Activated CD4-positive, alpha-beta T cell treated with anti-CD3 and anti-CD28 coated beads, Interleukin-2, amount 50 U/mL, for 48 hours (primary cell): Measurements from ENCODE around the gene RCL1.
"Not testable (repeated sequence)": the region's sequence is repeated elsewhere in the genome, so short reads cannot be mapped to it uniquely, and the experiment has no call there.

Source experiments
- DNase-seq, 2 experiments: peaks; one replicate each; pipeline ENCODE4 v3.0.0-alpha.2; 2020

RCL1 gene, protein sequence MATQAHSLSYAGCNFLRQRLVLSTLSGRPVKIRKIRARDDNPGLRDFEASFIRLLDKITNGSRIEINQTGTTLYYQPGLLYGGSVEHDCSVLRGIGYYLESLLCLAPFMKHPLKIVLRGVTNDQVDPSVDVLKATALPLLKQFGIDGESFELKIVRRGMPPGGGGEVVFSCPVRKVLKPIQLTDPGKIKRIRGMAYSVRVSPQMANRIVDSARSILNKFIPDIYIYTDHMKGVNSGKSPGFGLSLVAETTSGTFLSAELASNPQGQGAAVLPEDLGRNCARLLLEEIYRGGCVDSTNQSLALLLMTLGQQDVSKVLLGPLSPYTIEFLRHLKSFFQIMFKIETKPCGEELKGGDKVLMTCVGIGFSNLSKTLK

DNA sequence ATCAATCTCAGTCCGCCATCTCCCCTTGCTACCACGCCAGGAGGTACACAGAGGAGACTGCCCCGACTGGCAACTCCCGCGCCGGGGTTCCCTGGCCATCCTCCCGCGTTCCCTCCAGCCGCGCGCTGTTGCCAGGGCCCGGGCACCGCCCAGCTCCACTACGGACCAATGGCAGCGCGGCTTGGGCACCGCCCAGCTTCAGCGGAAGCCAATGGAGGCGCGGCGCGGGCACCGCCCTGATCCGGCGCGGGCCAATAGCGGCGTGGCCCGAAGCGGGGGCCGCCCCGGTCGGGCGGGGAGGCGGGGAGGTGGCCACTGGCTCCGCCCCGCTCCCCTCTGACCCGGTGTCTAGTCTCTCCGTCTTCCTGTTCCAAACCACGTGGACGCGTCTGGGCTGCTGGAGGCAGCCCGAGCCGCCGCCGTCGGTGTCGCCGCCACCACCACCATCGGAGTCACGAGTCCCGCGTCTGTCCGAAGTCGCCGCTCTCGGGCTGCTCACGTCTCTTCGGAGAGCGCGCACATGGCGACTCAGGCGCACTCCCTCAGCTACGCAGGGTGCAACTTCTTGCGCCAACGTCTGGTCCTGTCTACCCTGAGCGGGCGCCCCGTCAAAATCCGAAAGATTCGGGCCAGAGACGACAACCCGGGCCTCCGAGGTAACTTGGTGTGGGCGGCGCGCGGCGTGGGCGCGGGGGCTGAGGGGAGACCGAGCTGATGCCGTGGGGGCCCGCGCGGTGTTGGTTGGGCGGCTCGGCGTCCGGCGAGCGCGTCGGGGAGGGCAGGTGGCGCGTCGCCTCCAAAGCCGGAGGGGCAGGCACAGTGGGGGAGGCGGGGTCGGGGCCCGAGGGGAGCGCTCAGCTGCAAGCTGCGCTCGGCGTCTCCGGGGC, at the start of gene RCL1:
RCL1 (plus strand) TSS at position 373 of the 887 bp plus-strand sequence; CDS start at position 521, 148 bp downstream.
- DNase-seq, result peak; percentile 96

DNA sequence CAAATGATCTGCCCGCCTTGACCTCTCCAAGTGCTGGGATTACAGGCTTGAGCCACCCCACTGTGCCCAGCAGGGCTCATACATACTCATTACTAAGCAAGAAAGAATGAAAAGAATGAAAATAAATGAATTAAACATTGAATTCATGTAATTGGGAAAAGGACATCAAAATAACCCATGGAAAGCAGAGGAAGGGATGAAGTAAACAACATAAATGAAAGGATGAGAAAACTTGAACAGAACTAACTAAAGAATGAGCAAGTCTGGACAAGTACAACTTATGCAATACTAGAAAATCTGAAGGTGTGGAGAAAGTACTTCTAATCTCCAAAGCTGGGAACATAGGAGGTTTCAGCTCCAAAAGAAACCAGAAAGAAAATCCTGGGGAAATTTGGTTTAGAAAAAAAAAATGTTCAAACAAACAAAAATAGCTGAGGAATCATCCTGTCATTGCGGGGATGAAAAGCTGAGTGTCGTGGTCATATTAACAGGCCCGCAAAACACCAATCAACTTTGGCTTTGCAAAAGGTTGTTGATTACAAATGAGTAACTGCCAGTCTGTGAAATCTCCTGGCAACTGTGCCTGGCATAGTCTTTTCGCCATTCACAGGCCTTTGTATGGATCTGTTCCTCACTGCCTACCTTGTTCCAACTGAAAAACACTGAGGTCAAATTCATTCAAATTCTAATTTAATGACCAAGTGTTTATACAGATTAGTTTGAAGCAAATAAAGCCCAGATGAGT, 49.4 kb upstream of the RCL1 start:
- no peak for DNase-seq

DNA sequence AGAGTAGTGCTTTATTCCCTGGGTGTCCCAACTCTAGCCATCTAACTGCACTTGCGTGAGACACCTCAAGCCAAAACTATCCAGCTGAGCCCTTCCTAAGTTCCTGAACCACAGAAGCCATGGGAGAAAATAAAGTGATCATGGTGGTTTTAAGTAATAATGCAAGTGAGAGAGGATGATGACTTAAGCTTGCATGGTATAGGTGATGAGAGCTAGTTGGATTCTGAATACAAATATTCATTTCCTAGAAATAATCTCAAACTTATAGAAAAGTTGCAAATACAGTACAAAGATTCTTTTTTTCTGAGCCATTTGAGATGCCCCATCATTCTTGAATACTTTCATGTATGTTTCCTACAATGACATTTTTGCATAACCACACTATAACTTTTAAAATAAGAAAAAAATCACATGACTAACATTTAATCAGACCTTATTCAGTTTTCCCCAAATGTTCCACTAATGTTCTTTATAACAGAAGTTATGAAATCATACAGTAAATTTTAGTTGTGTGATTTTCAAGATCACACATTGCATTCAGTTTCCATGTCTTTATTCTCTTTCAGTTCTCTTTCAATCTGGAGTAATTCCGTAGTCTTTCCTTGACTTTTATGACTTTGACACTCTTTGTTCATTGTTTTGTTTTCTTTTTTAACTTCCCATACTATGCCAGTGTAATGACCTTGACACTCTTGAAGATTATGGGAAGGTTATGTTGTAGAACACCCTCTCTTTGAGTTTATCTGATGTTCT, 46.3 kb upstream of the RCL1 start:
- DNase-seq, result no peak

DNA sequence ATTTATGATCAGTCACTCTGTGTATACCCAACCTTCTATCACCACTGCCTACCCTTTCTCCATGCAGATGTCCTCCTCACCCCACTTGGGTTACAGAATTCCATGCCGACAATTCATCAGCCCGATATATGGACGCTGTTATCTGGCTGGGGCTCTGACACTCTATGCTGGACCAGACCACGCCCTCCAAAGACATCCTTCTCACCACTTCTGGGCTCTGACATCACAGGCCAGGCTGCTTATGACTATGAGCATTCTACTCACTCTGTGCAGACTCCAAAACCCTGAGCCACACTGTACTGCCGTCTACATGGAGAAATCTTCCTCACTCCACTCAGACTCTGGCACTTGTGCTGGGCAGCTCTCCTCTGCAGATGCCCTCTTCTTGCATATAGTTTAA, 44.1 kb upstream of the RCL1 start:
- no peak for DNase-seq

DNA sequence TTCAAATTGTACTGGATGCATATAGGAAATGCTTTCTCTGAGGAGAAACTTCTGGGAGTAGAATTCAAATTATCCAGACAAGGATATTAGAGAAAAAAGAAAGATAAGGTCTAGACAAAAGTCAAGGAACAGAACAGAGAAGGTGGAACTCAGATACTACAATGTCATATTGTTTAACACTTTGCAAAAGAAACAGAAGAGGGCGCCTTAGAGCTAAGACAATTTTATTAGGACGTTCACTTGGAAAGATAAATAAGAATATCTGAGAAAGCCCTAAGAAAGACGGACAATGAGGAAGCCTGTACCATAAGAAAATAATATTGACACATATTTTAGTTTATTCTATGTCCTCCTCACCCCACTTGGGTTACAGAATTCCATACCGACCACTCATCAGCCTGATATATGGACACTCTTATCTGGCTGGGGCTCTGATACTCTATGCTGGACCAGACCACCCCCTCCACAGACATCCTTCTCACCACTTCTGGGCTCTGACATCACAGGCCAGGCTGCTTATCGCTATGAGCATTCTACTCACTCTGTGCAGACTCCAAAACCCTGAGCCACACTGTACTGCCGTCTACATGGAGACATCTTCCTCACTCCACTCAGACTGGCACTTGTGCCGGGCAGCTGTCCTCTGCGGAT, 42.6 kb upstream of the RCL1 start:
- no peak for DNase-seq

DNA sequence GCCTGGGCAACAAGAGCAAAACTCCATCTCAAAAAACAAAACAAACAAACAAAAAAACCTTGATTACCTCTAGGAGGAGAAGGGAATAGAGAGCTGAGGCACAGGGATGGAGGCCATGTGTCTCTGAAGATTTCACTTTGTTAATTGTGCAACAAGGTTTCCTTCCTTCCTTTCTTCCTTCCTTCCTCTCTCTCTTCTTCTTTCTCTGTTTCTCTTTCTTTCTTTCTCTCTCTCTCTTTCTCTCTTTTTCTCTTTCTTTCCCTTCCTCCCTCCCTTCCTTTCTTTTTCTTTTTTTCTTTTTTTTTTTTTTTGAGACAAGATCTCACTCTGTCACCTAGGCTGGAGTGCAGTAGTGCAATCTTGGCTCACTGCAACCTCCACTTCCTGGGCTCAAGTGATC, 38.2 kb upstream of the RCL1 start:
- not testable (repeated sequence) for DNase-seq

DNA sequence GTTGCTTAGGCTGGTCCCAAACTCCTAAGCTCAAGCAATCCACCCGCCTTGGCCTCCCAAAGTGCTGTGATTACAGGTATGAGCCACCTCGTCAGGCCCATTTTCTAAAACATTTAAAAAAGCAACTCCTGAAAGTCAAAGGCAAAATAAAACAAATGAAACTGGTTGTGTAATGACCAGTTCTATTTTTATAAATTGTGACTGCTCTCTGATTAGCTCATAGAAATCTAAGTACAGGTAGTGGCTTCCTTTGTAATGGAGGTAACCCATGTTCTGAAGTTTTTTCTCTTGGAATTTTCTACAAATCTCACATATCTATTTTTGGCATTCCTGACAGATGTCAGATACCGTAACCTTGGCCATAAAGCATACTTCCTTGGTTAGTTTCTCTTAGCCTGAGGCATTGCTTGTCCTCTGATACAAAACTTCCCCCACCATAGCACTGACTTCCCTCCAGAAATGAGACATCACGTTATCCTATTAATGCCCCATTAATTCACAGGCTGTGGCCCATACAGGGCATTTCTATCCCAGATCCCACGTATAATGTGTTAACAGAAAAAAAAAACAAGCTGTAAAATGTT, 37.6 kb upstream of the RCL1 start:
- no peak for DNase-seq

DNA sequence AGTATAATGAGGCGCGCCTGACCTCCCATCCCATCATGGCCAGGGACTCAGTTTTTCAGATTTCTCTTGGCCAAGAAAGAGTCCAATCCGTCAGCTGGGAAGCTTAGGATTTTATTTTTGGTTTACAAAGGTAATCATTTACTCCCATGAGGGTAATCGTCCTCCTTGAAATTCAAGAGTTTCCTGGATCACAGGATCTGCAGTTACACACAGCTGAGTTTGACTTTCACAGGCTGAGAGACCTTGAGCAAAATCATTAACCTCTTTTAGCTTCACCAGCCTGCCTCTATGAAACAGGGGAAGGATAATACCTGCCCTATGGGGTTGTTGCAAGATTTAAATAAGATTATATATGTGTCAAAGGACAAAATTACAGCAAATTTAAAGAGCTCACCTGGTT, 36.3 kb upstream of the RCL1 start:
- no peak for DNase-seq

DNA sequence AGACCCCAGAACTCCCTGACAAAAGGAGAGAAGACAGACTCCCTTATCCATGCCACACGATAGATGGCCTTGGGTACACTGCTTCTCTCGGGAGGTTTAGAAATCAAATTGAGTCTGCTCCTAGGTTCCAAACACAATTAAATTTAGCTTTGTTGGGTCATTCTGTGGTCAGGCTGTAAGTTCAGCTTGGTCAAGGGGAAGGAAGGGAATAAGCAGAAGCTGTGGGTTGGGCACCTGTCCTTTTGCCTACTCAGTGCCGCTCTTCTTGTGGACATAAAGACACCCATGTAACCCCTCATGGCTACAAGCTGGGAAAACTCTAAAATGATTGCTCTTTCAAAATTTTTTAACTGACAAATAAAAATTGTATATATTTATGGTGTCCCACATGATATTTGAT, 32.6 kb upstream of the RCL1 start:
- no peak for DNase-seq

DNA sequence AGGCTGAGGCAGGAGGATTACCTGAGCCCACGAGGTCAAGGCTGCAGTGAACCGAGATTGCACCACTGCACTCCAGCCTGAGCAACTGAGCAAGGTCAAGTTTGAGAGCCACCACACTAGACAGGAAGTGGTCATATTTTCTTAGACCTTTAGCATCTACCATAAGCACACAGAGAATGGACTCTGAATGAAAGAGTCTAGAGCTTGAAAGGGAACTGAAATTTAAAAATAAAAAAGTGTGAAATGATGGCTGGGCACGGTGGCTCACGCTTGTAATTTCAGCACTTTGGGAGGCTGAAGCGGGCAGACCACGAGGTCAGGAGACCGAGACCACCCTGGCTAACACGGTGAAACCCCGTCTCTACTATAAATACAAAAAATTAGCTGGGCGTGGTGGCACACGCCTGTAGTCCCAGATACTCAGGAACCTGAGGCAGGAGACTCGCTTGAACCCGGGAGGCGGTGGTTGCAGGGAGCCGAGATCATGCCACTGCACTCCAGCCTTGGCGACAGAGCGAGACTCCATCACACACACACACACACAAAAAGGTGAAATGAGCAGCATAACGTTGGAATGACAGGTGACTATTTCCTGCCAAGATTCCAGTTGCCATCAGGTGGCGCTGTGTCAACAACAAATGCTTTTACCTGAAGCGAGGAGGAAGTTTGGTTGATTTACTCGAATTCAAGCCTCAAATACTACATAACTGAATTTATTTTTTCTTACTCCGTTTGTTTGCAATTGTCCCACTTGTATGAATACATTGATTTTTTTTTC, 30.4 kb upstream of the RCL1 start:
- DNase-seq, result peak; percentile 85 to 88

DNA sequence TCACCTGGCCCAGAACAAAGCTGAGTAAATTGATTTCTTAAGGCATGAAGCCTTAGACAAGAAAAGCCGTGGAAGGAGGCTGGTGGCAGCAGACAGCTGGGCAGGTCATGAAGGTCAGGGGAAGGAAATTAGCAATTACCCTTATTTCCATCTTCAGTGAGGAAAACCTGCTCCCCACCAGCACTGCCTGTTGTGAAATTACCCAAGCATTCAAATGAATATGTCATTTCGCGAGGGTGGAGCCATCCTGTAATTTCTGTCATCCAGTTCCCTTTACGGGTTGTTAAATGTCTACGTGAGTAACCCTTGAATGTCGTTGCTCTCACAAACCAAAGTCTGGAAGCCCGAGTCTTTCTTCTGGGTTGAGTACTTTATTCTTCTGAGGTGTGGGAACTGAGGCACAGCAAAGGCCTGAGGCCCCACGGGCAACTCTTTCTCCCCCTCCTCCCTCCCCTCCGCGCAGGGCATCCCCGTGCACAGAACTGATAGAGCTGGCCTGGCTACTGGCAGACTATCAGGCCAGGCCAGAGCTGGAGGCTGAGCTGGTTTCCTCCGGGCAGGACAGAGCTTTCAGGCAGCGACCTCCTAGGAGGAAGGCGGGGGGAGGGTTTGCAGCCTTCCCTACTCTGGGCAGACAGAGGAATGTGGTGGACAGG, 29.7 kb upstream of the RCL1 start:
- no peak for DNase-seq

DNA sequence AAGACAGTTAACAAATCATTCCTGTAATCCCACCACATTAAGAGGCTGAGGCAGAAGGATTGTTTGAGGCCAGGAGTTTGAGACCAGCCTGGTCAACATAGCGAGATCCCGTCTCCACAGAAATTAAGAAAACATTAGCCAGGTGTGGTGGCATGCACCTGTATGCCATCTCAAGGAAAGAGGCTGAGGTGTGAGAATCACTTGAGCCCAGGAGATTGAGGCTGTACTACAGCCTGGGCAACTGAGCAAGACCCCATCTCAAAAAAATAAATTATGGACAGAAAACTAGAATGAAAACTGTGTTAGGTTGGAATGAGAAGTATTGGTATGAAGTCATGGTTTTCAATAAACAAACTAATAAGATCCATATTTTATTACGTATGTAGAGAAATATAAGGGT, 28.7 kb upstream of the RCL1 start:
- no peak for DNase-seq

DNA sequence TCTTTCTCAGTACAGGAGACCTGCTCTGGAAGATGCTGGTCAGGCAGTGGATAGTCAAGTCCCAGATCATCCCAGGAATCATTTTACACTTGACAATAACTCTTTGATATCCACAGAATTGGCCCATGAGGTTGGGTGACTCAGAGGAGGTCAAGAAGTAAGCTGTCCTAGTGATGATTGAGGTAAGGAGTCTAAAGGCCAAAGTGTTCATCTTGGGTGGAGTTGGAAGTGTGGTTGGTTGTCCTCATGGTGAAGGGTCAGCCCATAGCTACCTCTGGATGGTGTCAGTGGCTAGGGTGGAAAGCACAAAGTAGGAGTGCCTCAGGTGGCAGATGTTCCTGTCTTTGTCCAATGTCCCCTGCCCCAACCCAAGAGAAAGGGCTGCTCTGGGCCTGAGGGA, 24.1 kb upstream of the RCL1 start:
- DNase-seq, result no peak

DNA sequence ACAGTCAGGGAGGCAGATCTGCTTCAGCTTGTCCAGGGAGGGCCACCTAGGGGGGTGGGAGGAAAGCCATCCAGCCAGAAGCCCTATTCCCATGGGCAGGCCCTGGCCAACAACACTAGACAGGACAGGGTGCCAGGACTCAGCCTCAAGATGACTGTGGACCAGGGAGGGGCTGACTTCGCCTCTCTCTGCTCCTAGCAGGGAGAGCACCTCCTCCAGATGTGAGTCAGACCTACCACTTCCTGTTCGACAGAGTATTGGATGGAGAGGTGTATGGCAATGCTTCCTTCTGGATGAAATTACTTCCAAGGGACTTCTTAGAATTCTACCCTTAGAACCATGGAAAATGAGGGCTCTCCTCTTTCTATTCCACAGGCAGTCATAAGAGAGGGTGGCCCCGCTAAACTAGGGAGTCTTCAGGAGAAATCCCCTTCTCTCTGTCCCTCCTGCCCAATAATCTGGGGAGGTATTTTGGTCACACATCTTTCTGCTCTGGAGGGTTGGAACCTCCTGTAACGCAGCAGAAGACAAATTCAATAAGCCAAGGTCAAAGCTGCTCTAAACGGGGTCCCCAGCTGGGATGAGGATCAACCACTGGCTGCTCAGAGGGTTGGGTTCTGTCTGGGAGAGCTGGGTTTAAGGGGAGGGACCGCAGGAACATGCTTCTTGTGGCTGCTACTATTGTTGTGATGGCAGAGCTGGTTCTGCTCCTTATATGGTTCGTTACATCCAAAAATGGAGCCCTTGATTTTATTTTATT, 23.2 kb upstream of the RCL1 start:
- DNase-seq, result peak in 1 of 2 experiments; percentile 31

DNA sequence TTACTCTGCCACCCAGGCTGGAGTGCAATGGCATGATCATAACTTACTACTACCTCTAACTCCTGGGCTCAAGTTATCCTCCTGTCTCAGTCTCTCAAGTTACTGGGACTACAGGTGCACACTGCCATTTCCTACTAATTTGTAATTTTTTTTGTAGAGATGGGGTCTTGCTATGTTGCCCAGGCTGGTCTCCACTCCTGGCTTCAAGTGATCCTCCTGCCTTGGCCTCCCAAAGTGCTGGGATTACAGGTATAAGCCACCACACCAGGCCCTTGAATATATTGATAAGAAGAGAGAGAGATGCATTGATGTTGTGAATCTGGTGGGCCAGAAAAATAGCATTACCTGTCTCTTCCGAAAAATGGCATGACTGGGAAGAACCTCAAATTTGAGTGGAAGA, 21.0 kb upstream of the RCL1 start:
- no peak for DNase-seq

DNA sequence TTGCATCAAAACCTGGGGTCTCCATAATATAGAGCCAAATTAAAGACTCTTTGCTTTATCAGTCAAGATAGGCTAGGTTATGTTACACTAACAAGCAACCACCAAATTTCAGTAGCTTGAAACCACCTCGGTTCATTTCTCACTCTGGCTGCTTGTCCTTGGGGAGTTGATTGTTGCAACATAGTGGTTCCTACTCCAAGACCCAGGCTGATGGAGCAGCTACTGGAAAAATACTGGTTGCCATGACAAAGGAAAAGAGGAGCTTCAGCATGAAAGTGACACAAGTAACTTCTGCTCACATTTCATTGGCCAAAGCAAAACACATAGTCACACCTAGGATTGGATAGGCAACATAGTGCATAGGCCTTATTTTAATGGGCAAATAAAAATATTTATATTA, 18.5 kb upstream of the RCL1 start:
- DNase-seq, result no peak

DNA sequence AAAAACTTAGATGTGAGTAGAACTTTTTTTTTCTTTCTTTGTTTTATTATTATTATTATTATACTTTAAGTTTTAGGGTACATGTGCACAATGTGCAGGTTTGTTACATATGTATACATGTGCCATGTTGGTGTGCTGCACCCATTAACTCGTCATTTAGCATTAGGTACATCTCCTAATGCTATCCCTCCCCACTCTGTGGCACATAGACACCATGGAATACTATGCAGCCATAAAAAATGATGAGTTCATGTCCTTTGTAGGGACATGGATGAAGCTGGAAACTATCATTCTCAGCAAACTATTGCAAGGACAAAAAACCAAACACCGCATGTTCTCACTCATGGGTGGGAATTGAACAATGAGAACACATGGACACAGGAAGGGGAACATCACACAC, 17.8 kb upstream of the RCL1 start:
- not testable (repeated sequence) for DNase-seq

DNA sequence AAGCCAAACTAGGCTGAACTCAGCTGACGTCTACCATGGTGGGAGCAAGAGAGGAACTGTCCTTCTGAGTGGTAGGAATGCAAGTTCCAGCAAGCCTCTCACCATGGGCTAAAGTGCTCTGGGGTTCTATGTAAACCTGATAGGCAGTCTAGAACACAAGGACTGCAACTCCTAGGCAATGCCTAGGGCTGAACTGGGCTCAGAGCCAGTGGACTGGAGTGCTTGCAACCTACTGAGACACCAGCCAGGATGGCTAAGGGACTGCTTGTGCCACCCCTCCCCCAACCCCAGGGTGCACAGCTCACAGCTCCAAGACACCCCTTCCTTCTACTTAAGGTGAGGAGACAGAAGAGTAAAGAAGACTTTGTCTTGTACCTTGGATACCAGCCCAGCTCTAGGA, 12.1 kb upstream of the RCL1 start:
- DNase-seq, result no peak

DNA sequence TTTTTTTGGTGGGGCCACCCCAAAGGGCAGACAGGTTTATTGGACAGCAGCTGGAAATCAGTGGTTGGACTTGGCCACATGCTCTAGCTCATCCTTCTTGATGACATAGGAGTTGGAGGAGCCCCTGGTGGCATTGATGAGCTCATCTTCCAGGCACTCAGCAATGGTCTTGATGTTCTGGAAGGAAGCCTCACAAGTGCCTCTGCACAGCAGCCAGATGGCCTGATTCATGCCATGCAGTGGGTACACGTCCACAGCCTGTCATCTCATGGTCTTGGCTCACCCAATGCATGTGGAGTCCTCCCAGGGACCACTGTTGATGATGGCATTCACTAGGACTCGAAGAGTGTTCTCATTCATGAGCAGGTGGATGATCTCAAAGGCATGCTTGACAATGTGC, 11.3 kb upstream of the RCL1 start:
- DNase-seq, result no peak

DNA sequence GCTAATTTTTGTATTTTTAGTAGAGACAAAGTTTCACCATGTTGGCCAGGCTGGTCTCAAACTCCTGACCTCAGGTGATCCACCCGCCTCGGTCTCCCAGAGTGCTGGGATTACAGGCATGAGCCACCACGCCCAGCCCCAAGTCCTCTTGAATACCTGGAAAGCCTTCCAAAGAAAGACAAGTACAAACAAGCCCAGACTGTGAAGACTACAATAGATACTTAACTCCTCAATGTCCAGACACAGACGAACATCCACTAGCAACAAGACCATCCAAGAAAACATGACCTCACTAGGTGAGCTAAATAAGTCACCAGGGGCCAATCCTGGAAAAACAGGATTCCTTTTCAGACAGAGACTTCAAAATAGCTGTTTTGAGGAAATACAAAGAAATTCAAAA, 9.6 kb upstream of the RCL1 start:
- DNase-seq, result not testable (repeated sequence)
